Prostate gland (tissue), 2 donors: ENCODE results near the gene SMIM36. TPM values are rescaled to one million over a fixed set of nuclear protein-coding genes. Genes with fewer than 3 reads are reported as not detected.
A peak's percentile ranks its signal among the peaks of the same experiment; 100 is the strongest.

ENCODE experiments used
- DNase-seq: peaks from one replicate; pipeline ENCODE4 v3.0.0-alpha.2; 2019; ENCODE audit warnings: low spot score
- H3K27ac ChIP-seq, 2 donors: fragments of 200-600 bp; sonication (generic); 2 replicates each; pipeline ENCODE4 v1.5.1; 2017 to 2019
- H3K27me3 ChIP-seq: fragments of 200-600 bp; sonication (generic); replicated peaks from 2 replicates; pipeline ENCODE4 v1.5.1; 2019; ENCODE audit not compliant: insufficient read depth
- H3K36me3 ChIP-seq, 2 donors: fragments of 200-600 bp; sonication (generic); 1 replicate in 1 of 2; 2 replicates in 1 of 2; pipeline versions ENCODE4 v1.5.1 to v1.8.1; 2017 to 2019
- H3K4me1 ChIP-seq: fragments of 200-600 bp; sonication (generic); replicated peaks from 2 replicates; pipeline ENCODE4 v1.5.1; 2019
- H3K4me3 ChIP-seq, 2 donors: fragments of 200-600 bp; sonication (generic); 2 replicates each; pipeline ENCODE4 v1.5.1; 2017 to 2019
- H3K9me3 ChIP-seq: fragments of 200-600 bp; sonication (generic); 2 replicates; pipeline ENCODE4 v1.5.1; 2017
- POLR2A ChIP-seq: fragments of 450-650 bp; IDR thresholded peaks from one replicate; pipeline ENCODE4 v1.6.1; 2016; ENCODE audit warnings: antibody characterized with exemption, mild to moderate bottlenecking
- POLR2AphosphoS5 ChIP-seq: sonication (generic); formaldehyde crosslinking; IDR thresholded peaks from one replicate; pipeline ENCODE4 v1.6.1; 2017; ENCODE audit warnings: antibody characterized with exemption
- WGBS: methylation state at CpG from one replicate; pipeline ENCODE4 v1.1.5; 2018; 5-methylcytosine and 5-hydroxymethylcytosine counted together
- intact Hi-C: fragments of 100-400 bp; cut with DNase I; formaldehyde crosslinking; loops from one replicate; pipeline ENCODE4 v1.14.2; 2022
- total RNA-seq, 2 donors: library from RNA; depleted of rRNA; stranded (reverse); fragments of >200 nt; gene quantifications; one replicate each; pipeline ENCODE4 v1.1.0, GENCODE V29; 2016
- TF ChIP-seq, protein P1 (sequence below), 4 experiments: fragments of 200-600 bp in 2 of 4; fragments of 450-650 bp in 2 of 4; sonication (generic) in 2 of 4; IDR thresholded peaks; 1 replicate in 3 of 4; 2 replicates in 1 of 4; pipeline ENCODE4 v1.5.1; 2016 to 2019; ENCODE audit warnings: antibody characterized with exemption in 4 of 4, mild to moderate bottlenecking in 2 of 4, moderate library complexity in 2 of 4

SMIM36 gene
- total RNA-seq, 2 donors from 2014 or later: not detected

DNA sequence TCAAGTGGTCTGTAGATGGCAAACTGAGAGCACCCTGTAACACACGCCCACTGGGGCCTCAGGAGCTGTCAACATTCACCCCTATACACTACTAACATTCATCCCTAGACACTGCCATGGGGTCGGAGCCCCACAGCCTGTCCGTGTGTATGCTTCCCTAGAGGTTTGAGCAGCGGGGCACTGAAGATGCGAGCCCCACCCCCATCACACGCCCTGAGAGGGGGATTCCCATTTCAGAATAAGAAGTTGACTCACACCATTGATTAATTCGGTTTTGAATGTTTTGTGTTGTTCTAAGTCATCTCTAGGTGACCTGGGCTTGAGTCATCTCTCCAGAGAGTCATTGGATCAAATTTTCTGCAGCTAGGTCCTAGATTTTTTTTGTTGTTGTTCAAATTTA lies 52.3 kb downstream of the SMIM36 start:
- Histone ChIP-seq H3K27ac (no peak overlapping the region), H3K4me1 (no peaks in the 10 kb centered on the region), H3K27me3 (no peaks in the 10 kb centered on the region), H3K9me3 (no peaks in the 10 kb centered on the region), H3K36me3 (no peaks in the 10 kb centered on the region), H3K4me3 (no peak overlapping the region)
- intact Hi-C loops: no loop called here
- WGBS: 85% methylated on average over 7 of the region's 7 CpGs
- TF ChIP-seq POLR2A (no peak), POLR2AphosphoS5 (no peak)
- TF ChIP-seq, protein P1, sequence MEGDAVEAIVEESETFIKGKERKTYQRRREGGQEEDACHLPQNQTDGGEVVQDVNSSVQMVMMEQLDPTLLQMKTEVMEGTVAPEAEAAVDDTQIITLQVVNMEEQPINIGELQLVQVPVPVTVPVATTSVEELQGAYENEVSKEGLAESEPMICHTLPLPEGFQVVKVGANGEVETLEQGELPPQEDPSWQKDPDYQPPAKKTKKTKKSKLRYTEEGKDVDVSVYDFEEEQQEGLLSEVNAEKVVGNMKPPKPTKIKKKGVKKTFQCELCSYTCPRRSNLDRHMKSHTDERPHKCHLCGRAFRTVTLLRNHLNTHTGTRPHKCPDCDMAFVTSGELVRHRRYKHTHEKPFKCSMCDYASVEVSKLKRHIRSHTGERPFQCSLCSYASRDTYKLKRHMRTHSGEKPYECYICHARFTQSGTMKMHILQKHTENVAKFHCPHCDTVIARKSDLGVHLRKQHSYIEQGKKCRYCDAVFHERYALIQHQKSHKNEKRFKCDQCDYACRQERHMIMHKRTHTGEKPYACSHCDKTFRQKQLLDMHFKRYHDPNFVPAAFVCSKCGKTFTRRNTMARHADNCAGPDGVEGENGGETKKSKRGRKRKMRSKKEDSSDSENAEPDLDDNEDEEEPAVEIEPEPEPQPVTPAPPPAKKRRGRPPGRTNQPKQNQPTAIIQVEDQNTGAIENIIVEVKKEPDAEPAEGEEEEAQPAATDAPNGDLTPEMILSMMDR (IDR thresholded peaks at IDR 0.05): no peak
- DNase-seq: no peak

DNA sequence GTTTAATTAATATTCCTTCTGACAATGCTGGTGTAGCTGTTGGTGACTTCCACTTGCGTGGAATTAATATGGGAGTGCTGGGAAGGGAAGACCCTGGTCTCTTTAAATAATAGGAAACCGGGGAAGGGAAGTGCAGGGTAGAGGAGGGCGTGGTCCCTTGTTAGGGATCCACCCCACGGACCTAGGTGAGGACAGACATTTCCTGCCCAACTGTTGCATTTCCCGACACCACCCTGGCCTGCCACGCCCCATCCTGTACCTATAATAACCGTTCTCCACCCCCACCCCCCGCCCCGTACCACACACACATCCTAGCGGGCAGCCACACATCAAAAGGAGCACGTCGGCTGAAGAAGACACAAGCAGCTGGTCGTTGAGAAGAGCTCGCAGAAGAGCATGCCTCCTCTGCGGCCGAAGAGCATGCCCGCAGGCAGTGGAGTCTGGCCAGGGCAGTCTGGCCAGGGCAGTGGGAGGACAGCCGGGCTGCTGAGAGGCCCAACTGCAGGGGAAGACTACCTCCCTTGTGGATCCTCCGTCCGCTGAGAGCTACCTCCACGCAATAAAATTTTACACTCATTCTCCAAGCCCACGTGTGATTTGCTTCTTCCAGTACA lies 52.9 kb downstream of the SMIM36 start:
- Histone ChIP-seq H3K4me3 (no peak overlapping the region), H3K9me3 (no peaks in the 10 kb centered on the region), H3K27ac (no peak overlapping the region), H3K27me3 (no peaks in the 10 kb centered on the region), H3K36me3 (no peaks in the 10 kb centered on the region), H3K4me1 (no peaks in the 10 kb centered on the region)
- intact Hi-C loops: no loop called here
- no peak for DNase-seq
- TF ChIP-seq POLR2AphosphoS5 (no peak), POLR2A (no peak)
- TF ChIP-seq, protein P1 (IDR thresholded peaks at IDR 0.05): no peak
- WGBS: 80% methylated on average over 22 of the region's 22 CpGs

DNA sequence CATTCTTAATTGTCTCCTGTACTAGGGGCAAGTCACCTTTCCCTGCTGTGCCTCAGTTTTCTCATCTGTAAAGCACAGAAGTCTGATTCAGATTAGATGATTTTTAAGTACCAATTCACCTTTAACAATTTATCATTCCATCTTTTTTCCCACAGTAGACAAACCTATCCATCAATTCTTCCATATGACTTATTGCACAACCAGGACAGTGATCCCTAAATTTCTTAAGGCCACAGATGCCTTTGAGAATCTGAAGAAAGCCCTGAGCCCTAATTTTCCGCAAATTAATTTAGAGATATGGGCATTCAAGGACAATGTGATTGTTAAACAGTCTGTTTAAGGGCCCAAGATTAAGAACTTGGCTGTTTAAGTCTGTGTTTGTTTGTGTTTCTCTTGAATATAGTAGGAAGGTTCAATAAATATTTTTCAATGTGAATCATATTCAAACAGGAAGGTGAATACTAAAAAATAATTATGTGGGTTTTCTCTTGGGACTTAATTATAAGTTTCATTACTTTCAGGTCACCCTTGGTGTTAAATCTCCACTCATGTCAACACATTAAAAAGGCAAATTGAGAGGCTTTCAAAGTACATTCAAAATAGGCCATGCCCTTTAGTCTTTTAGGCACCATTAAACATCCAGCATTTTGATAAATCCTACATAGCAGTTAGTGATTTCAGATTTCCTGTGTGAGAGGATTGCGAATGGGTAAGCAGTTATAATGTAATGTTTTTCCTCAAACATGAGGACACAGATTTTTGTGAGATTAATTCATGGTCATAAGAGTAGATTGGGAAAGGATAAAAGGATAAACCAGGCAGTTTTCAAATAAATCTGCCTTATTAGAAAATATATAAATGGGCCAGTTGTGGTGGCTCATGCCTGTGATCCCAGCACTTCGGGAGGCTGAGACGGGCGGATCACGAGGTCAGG lies 54.7 kb downstream of the SMIM36 start:
- intact Hi-C loops: no loop called here
- Histone ChIP-seq H3K27me3 (no peaks in the 10 kb centered on the region), H3K27ac (no peak overlapping the region), H3K36me3 (no peaks in the 10 kb centered on the region), H3K4me1 (no peaks in the 10 kb centered on the region), H3K9me3 (no peaks in the 10 kb centered on the region), H3K4me3 (no peak overlapping the region)
- DNase-seq: no peak
- TF ChIP-seq POLR2AphosphoS5: no peak
- TF ChIP-seq, protein P1 (IDR thresholded peaks at IDR 0.05): no peak
- 92% methylated on average over 6 of the region's 6 CpGs for WGBS

DNA sequence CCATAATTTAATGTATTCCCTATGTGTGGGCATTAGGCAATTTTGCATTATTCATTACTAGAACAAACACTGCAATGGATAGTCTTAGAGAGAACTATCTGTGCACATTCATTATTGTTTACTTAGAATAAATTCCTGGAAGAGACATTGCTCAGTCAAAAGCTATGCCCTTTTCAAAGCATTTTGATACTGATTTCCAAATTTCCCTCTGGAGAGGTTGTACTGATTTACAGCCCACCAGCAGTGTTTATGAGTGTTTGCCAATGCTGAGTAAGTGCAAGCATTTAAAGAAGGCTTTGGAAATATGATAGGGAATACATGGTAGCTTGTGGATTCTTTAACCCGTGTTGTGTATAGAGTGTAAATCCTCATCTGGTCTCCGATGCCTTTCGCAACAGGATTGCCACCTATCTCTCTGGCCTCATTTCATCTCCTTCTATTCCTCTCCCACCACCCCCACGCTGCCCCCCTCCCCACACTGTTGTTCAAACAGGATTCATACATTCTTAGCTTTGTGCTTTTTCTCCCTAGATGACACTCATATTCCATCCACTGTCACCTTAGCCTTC lies 56.3 kb downstream of the SMIM36 start:
- TF ChIP-seq, protein P1 (IDR thresholded peaks at IDR 0.05): no peak
- TF ChIP-seq POLR2AphosphoS5: peak; percentile 48
- Histone ChIP-seq H3K4me3 (no peak overlapping the region), H3K27ac (no peak overlapping the region), H3K36me3 (no peaks in the 10 kb centered on the region), H3K9me3 (no peaks in the 10 kb centered on the region), H3K27me3 (no peaks in the 10 kb centered on the region), H3K4me1 (no peaks in the 10 kb centered on the region)
- intact Hi-C loops: no loop called here
- DNase-seq: peak; percentile 10
- WGBS: 32% methylated on average over 4 of the region's 4 CpGs
